HG02571 (cell line): ENCODE measurements around the gene CD44.
"Not testable (repeated sequence)": the region's sequence is repeated elsewhere in the genome, so short reads cannot be mapped to it uniquely, and the experiment has no call there.

ENCODE experiments used
- ATAC-seq: cut with Tn5 transposase; IDR thresholded peaks from one replicate; pipeline ENCODE4 v1.9.1; 2021; ENCODE audit warnings: mild to moderate bottlenecking, moderate library complexity; ENCODE audit not compliant: unreplicated experiment

The CD44 gene

DNA sequence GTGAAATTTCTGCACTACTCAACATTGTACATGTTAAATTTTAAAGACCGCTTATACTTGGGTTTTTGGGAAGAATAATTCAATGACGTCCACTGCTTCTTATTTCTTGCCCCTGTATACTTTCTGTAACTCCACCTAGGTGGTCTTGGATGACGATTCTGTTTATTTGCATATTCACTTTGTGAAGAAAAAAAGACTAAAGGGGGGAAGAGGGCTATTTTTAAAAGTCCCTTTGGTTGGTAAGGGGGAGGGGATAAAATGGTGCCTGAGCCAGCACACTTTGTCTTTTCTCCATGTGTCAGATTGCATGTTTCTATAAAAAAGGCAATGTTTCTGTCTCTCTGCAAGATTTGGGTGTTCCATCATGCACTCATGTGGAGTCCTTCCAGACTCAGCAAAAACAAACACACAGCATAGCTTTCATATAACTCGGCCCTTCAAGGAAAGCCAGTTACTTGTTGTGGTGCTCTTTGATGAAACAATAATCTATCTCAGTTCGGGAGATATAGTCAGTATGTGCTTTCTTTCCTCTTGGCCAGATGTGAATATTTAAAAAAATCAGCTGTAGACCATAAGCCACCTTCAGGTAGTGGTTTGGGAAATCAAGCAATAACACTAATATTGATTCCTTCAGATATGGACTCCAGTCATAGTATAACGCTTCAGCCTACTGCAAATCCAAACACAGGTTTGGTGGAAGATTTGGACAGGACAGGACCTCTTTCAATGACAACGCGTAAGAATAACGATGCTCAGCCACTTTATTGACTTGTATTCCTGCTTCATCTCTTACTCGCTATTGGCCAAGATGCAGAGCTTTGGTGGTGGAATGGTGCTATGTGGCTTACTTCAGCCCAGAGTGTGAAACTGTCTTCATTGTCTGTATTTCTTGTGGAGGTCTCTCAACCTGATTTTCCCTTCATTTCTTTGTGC is 68.8 kb downstream of the CD44 start:
- ATAC-seq, result no peak

- no peak for ATAC-seq
These were observed 69.8 kb downstream of the CD44 start for GRCh38 chr11:35208795-35209194.

DNA sequence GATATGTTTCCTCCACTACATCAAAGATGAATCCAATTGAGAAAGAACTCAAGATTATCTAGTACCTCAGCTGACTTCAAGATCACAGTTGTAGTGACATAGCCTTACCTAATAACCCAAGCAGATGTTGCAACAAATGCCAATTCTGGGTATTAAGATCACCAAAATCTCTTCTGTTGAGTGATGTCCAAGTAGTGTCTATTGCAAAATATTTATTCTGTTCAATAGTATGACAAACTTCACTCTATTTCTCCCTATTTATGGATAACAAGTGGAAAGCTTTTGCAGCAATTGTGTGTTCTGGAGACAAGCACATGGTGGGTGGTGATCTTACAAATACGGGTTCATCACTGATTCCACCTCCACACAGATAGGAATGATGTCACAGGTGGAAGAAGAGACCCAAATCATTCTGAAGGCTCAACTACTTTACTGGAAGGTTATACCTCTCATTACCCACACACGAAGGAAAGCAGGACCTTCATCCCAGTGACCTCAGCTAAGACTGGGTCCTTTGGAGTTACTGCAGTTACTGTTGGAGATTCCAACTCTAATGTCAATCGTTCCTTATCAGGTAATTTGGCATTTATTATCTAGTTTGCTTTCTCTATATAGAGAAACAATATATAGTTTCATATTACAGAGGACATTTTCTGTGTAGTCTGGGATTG is 72.0 kb downstream of the CD44 start:
- ATAC-seq, result no peak

DNA sequence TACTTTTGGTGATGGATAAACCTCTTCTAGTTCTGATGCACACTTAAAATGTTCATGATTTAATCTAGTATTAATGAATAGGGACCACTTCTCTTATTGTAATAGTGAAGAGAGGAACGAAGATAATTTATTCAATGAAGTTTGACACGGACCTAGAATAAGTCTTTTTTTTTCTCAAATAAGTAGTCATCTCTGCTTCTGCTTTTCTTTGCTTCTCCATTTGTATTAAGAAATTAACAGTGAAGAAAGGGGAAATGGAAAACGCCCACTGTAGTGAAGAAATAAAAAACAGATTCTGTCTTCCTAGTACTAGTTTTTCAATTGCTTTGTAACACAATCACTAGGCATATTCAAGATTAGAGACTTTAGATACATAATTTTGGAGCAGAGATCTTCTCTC is 73.0 kb downstream of the CD44 start:
- ATAC-seq, result no peak

- ATAC-seq, result no peak
These were observed 75.3 kb downstream of the CD44 start for GRCh38 chr11:35214226-35214770.

DNA sequence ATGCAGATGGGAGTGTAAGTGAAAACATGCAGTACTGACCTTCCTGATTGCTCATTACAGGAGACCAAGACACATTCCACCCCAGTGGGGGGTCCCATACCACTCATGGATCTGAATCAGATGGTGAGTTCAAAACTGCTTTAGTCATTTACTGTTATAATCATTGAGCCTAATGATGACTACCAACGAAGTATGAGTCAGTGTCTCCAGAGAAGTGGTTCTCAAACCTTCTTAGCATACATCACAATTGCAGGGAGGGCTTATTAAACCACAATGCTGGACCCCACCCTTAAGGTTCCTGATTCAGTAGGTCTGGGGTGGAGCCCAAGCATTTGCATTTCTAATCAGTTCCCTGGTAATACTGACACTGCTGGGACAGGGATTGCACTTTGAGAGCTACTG is 75.8 kb downstream of the CD44 start:
- ATAC-seq, result no peak

GRCh38 chr11:35215945-35216344 is 77.0 kb downstream of the CD44 start:
- ATAC-seq, result no peak

- ATAC-seq, result no peak
These were observed 78.1 kb downstream of the CD44 start for GRCh38 chr11:35216962-35217678.

DNA sequence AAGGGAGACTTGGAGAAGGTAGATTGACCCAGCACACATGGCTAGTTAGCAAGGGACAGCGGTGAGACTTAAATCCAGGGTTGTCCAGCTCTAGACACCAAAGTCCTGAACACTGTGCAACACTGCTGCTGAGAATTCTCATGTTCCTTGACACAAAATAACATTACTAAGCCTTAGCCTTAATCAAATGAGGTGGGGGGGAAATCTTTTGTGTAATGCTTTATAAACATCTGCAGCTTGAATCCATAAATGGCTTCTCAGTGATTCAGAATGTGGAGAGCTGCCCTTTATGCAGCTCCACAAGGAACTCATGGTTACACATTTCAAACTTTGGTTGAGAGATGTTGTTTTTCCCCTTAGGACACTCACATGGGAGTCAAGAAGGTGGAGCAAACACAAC is 80.0 kb downstream of the CD44 start:
- no peak for ATAC-seq

DNA sequence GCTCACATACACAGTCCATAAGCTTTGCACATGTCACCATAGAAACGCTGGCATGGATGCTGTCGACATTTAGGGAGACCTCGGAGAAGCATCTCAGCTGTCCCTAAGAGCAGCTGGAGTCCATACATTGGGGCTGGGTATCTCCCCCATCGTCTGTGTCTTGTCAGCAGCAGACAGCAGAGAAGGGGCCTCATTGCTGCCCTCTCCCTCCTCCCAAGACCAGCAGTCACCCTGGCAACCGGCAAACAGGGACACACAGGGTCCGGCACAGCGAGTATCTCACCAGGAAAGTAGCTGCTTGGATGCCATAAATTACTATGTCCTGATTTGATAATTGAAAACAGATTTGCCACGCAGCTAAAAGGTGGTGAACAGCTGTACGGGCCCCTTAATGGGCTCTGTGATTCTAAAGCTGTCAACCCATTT is 84.4 kb downstream of the CD44 start:
- no peak for ATAC-seq

DNA sequence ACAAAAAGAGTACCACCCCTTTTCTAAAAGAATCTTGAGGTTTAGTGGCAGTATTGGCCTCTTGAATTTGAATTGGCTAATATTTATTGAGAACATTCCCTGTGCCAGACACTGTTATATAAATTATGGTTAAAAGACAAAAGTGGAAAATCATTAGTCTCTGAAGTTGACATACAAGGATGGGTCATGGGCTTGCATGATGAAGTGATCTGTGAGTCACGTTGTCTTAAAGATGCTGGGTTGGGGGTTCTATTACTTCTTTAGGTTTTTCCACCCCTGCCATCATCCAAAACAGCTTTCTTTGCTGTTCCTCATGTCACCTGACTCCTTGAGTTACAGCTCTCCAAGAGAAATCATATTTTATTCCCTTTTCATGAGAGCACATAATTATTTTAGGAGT is 85.0 kb downstream of the CD44 start:
- ATAC-seq, result no peak

- no peak for ATAC-seq
These were observed 87.1 kb downstream of the CD44 start for GRCh38 chr11:35225946-35226520.

DNA sequence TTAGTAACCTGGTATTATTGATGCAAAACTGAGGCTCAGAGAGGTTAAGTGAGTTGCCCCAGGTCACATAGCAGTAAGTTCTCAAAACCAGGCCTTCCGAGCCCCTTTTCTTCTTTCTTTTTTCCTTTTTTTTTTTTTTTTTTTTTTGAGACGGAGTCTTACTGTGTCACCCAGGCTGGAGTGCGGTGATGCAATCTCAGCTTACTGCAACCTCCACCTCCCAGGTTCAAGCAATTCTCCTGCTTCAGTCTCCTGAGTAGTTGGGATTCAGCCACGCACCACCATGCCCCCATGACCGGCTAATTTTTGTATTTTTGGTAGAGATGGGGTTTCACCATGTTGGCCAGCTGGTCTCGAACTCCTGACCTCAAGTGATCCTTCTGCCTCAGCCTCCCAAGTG is 87.8 kb downstream of the CD44 start:
- not testable (repeated sequence) for ATAC-seq

DNA sequence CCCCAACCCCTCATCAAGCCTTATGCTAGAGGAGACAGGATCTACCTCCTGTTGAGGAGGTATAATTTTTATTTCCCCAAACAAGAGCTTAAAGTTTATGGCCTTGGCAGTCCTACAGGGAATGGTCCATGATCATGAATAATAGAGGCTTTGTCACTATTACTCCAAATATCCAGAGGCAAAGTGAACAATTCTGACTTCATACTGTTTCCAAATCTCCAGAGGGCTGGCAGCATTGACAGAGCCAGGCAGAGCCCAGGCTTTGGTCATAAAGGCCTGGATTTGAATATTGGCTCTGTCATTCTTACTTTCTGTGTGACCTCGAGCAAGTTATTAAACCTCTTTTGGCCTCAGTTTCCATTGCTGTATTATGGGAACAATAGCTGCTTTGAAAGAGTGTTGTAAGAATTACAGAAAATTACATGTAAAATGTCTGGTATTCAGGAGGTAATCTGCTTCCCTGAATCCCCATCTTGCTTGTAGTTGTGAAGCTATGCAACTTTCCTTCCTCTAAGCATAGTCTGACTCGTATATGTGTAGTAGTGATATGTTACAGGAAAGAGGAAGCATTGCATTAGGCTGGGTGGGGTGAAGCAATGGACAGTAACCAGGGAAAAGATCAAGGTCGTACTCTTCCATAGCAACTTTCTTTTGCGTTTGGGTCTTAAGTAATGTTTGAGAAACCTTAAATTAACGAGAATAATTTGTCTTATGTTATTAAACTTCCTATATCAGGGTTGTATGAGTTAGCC is 88.8 kb downstream of the CD44 start:
- no peak for ATAC-seq

GRCh38 chr11:35228328-35228725 is 89.4 kb downstream of the CD44 start:
- ATAC-seq, result no peak

DNA sequence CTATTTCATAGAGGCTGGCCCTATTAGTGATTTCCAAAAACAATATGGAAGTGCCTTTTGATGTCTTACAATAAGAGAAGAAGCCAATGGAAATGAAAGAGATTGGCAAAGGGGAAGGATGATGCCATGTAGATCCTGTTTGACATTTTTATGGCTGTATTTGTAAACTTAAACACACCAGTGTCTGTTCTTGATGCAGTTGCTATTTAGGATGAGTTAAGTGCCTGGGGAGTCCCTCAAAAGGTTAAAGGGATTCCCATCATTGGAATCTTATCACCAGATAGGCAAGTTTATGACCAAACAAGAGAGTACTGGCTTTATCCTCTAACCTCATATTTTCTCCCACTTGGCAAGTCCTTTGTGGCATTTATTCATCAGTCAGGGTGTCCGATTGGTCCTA is 91.4 kb downstream of the CD44 start:
- ATAC-seq, result no peak

DNA sequence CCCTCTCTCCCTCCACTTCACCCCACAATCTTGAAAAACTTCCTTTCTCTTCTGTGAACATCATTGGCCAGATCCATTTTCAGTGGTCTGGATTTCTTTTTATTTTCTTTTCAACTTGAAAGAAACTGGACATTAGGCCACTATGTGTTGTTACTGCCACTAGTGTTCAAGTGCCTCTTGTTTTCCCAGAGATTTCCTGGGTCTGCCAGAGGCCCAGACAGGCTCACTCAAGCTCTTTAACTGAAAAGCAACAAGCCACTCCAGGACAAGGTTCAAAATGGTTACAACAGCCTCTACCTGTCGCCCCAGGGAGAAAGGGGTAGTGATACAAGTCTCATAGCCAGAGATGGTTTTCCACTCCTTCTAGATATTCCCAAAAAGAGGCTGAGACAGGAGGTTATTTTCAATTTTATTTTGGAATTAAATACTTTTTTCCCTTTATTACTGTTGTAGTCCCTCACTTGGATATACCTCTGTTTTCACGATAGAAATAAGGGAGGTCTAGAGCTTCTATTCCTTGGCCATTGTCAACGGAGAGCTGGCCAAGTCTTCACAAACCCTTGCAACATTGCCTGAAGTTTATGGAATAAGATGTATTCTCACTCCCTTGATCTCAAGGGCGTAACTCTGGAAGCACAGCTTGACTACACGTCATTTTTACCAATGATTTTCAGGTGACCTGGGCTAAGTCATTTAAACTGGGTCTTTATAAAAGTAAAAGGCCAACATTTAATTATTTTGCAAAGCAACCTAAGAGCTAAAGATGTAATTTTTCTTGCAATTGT is 92.3 kb downstream of the CD44 start:
- ATAC-seq, result no peak

DNA sequence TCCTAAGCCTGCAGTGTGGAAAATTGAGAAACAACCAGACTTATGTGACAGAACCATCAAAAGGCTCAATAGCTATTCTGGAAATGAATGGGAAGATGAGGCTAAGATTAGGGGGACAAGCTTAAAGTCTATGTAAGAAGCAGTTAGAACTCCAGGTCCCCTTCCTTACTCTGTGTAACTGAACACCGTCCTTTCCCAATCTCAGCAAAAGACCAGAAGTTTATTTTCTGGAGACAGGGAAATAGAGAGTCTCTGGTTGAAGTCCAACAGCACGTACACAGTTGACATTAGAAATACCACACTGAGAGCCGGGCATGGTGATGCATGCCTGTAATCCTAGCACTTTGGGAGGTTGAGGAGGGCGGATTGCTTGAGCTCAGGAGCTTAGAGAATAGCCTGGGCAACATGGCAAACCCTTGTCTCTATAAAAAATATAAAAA is 93.9 kb downstream of the CD44 start:
- ATAC-seq, result no peak

DNA sequence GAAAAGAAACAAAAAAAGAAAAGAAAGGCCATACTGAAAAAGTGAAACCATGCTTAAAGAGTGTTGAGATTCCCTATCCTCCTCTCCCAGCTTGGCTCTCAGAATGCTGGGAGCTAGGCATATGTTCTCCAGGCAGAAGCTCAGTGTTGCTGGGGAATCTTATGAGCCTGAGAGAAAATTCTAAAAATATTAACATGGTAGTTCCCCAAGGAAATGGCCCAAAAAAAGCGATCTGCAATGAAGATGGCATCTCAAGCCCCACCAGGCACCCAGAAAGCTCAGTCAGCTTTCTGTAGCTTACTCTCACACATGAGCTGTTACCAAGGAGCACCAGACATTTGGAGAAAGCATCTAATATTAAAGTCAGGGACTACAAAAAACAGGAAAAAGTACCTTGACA is 94.5 kb downstream of the CD44 start:
- ATAC-seq, result no peak
